SK-N-SH (cell line): ENCODE results near the gene ST6GALNAC1. TPM values are rescaled to one million over a fixed set of nuclear protein-coding genes. Genes with fewer than 3 reads are reported as not detected.
A peak's percentile ranks its signal among the peaks of the same experiment; 100 is the strongest.

Experiments used
- CTCF ChIA-PET: fragments of 300-600, 350-600 bp; formaldehyde crosslinking; extraction: SDS; loops from one replicate; lab custom pipeline; 2021; lab: Yijun Ruan, JAX
- POLR2A ChIA-PET: fragments of 350-600 bp; sonication (Branson Sonifier 250); formaldehyde crosslinking; extraction: SDS; loops from one replicate; lab custom pipeline; 2020; ENCODE audit warnings: antibody characterized with exemption, inconsistent platforms; lab: Yijun Ruan, JAX
- DNase-seq: peaks from one replicate; pipeline ENCODE4 v3.0.0; 2012
- H2AFZ ChIP-seq: fragments of 200-600 bp; sonication (generic); 2 replicates; pipeline ENCODE4 v1.8.1; 2016; ENCODE audit warnings: antibody characterized with exemption, mild to moderate bottlenecking, low read depth
- H3F3A ChIP-seq: fragments of 200-600 bp; sonication (generic); replicated peaks from 2 replicates; pipeline ENCODE3; 2016; ENCODE audit warnings: antibody characterized with exemption, mild to moderate bottlenecking; ENCODE audit not compliant: insufficient read depth
- H3K27ac ChIP-seq, 2 experiments: fragments of 200-500 bp in 1 of 2; fragments of 200-600 bp in 1 of 2; sonication (Bioruptor generic) in 1 of 2; sonication (generic), shearing (Covaris generic) in 1 of 2; 2 replicates each; pipeline versions ENCODE4 v1.5.1 to v1.6.1; 2014 to 2016; ENCODE audit warnings: low read depth in 2 of 2, inconsistent platforms in 1 of 2, low read length in 1 of 2, mild to moderate bottlenecking in 1 of 2, mixed read lengths in 1 of 2
- H3K27me3 ChIP-seq: fragments of 200-600 bp; sonication (generic), shearing (Covaris generic); 2 replicates; pipeline ENCODE4 v1.6.1; 2016; ENCODE audit warnings: mixed run types; ENCODE audit not compliant: insufficient read depth
- H3K36me3 ChIP-seq, 2 experiments: fragments of 200-500 bp in 1 of 2; fragments of 200-600 bp in 1 of 2; sonication (Bioruptor generic) in 1 of 2; sonication (generic) in 1 of 2; replicated peaks in 1 of 2; 2 replicates each; pipeline versions ENCODE3 to v1.5.1; 2014 to 2016; ENCODE audit warnings: low read length in 1 of 2, mild to moderate bottlenecking in 1 of 2; ENCODE audit not compliant: insufficient read depth in 2 of 2, control insufficient read depth in 1 of 2
- H3K4me1 ChIP-seq, 2 experiments: fragments of 200-500 bp in 1 of 2; fragments of 200-600 bp in 1 of 2; sonication (Bioruptor generic) in 1 of 2; sonication (generic), shearing (Covaris generic) in 1 of 2; 2 replicates each; pipeline versions ENCODE4 v1.5.1 to v1.6.1; 2014 to 2016; ENCODE audit warnings: low read depth in 1 of 2, low read length in 1 of 2, mixed run types in 1 of 2; ENCODE audit not compliant: insufficient read depth in 2 of 2, control insufficient read depth in 1 of 2
- H3K4me2 ChIP-seq: fragments of 200-600 bp; sonication (generic), shearing (Covaris generic); 2 replicates; pipeline ENCODE4 v1.6.1; 2017; ENCODE audit warnings: mixed run types
- H3K4me3 ChIP-seq, 2 experiments: fragments of 200-500 bp in 1 of 2; fragments of 200-600 bp in 1 of 2; sonication (Bioruptor generic) in 1 of 2; sonication (generic), shearing (Covaris generic) in 1 of 2; 2 replicates each; pipeline versions ENCODE4 v1.5.1 to v1.8.1; 2014 to 2016; ENCODE audit warnings: low read depth in 2 of 2, inconsistent platforms in 1 of 2, low read length in 1 of 2, mild to moderate bottlenecking in 1 of 2, mixed read lengths in 1 of 2, moderate library complexity in 1 of 2
- H3K79me2 ChIP-seq: fragments of 200-600 bp; sonication (generic); 2 replicates; pipeline ENCODE4 v1.8.1; 2017; ENCODE audit warnings: mild to moderate bottlenecking; ENCODE audit not compliant: insufficient read depth
- H3K9ac ChIP-seq: fragments of 200-600 bp; sonication (generic); 2 replicates; pipeline ENCODE4 v1.6.1; 2017; ENCODE audit warnings: mixed run types
- H3K9me2 ChIP-seq: fragments of 200-600 bp; sonication (generic); 2 replicates; pipeline ENCODE4 v1.6.1; 2017; ENCODE audit warnings: mixed run types
- H3K9me3 ChIP-seq: fragments of 200-600 bp; sonication (generic); 2 replicates; pipeline ENCODE4 v1.6.1; 2017; ENCODE audit warnings: mixed run types, mild to moderate bottlenecking, moderate library complexity
- H4K20me1 ChIP-seq: fragments of 200-600 bp; sonication (generic); 2 replicates; pipeline ENCODE4 v1.6.1; 2017; ENCODE audit warnings: mild to moderate bottlenecking, mixed run types; ENCODE audit not compliant: insufficient read depth
- FOSL2 ChIP-seq: IDR thresholded peaks from 2 replicates; pipeline ENCODE4 v1.4.0; 2012; ENCODE audit warnings: low read depth, mild to moderate bottlenecking, moderate library complexity, borderline replicate concordance
- MEF2A ChIP-seq: IDR thresholded peaks from 2 replicates; pipeline ENCODE4 v1.4.0; 2012; ENCODE audit warnings: low read depth, borderline replicate concordance
- RAD21 ChIP-seq: IDR thresholded peaks from 2 replicates; pipeline ENCODE4 v1.6.1; 2012; ENCODE audit warnings: mild to moderate bottlenecking, low read length
- RFX5 ChIP-seq: IDR thresholded peaks from 2 replicates; pipeline ENCODE4 v1.6.1; 2012; ENCODE audit warnings: mild to moderate bottlenecking, improper control_type of control experiment, low read length
- SMC3 ChIP-seq: IDR thresholded peaks from 2 replicates; pipeline ENCODE4 v1.6.1; 2012; ENCODE audit warnings: low read depth, low read length, improper control_type of control experiment
- WGBS: methylation state at CpG from one replicate; pipeline ENCODE4 v1.1.6; 2017; ENCODE audit warnings: low lambda C conversion rate; 5-methylcytosine and 5-hydroxymethylcytosine counted together
- polyA plus RNA-seq, 3 experiments: library from polyadenylated mRNA; depleted of rRNA; stranded (reverse); fragments of >200 nt; gene quantifications; 2 replicates each; pipeline ENCODE4 v1.2.3, GENCODE V29; 2012
- TF ChIP-seq, protein P1 (sequence below): IDR thresholded peaks from 2 replicates; pipeline ENCODE4 v1.4.0; 2012; ENCODE audit warnings: low read depth
- TF ChIP-seq, protein P2 (sequence below): fragments of 200-600 bp; sonication (generic); IDR thresholded peaks from 2 replicates; pipeline ENCODE4 v1.6.1; 2017; ENCODE audit warnings: antibody characterized with exemption, mild to moderate bottlenecking, moderate library complexity

ST6GALNAC1 gene
- polyA plus RNA-seq, 1 of the 3 experiments (the other 2 are of a cell fraction), result not detected

- peak overlapping the region in 1 of 2 experiments; percentile 84; a peak in 1 of 4 replicates for H3K27ac ChIP-seq
- H3K27me3 ChIP-seq, result no peaks in the 10 kb centered on the region
- H2AFZ ChIP-seq, result peak overlapping the region; percentile 87; the same call in 1 of the 2 replicates
- ChIA-PET CTCF (interaction anchor here (1.3 to 4.2 kb wide), 7 partner anchors 11 to 147 kb away, joined by 4 to 42 read pairs (median 10); no protein-coding TSS in a partner anchor), POLR2A (interaction anchor here (0.6 to 1.6 kb wide), 6 partner anchors 8 to 114 kb away, joined by 3 to 11 read pairs (median 4); no protein-coding TSS in a partner anchor)
- WGBS, result 90% methylated on average over 9 of the region's 9 CpGs
- peaks cover 0 to 33% of the 10 kb centered on the region in 2 experiments; a peak in 2 of 4 replicates for H3K4me1 ChIP-seq
- no peaks in the 10 kb centered on the region for H4K20me1 ChIP-seq
- no peak overlapping the region for H3K4me2 ChIP-seq
- no peak for DNase-seq
- peaks cover 0 to 8% of the 10 kb centered on the region in 2 experiments for H3K36me3 ChIP-seq
- H3K9me3 ChIP-seq, result no peaks in the 10 kb centered on the region
- H3K79me2 ChIP-seq, result no peaks in the 10 kb centered on the region
- H3K9me2 ChIP-seq, result no peaks in the 10 kb centered on the region
- no peak overlapping the region for H3K9ac ChIP-seq
- TF ChIP-seq, protein P1, sequence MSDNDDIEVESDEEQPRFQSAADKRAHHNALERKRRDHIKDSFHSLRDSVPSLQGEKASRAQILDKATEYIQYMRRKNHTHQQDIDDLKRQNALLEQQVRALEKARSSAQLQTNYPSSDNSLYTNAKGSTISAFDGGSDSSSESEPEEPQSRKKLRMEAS, result no peak
- TF ChIP-seq FOSL2, result no peak
- H3K4me3 ChIP-seq, result no peak overlapping the region
- H3F3A ChIP-seq, result peaks cover 6% of the 10 kb centered on the region
Observed at GRCh38 chr17:76670718-76671122, 27.2 kb upstream of the ST6GALNAC1 start.

DNA sequence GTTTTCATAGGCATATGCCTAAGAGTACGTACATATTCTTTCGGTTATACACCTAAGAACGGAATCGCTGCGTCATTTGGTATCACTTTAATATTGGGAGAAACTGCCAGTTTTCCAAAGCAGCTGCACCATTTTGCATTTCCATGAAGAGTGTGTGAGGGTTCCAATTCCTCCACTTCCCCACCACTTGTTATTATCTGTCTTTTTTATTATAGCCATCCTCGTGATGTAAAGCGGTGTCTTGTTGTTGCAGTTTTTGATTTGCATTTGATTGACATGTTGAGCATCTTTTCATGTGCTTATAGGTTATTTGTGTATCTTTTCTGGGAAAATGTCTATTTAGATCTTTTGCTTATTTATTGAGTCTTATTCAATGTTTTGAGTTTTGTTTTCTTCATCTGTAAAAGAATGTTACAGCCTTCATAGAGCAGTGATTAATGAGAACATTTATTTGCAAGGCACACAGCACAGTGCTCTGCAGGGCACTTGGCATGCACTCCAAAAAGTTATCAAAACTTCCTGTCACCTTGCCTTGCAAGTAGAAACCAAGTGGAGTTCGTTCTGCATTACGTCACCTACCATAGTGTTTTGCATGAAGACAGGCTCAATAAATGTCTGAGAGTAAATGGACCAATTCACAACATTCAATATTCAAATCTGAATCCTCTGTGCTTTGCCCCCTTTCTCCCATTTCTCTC is 26.6 kb upstream of the ST6GALNAC1 start:
- ChIA-PET POLR2A (no interaction called here), CTCF (interaction anchor here (0.7 to 4.2 kb wide), 5 partner anchors 11 to 112 kb away, joined by 3 to 42 read pairs (median 3); no protein-coding TSS in a partner anchor)
- H3K9ac ChIP-seq, result no peak overlapping the region
- DNase-seq, result no peak
- H3K9me3 ChIP-seq, result no peaks in the 10 kb centered on the region
- WGBS, result 96% methylated on average over 9 of the region's 9 CpGs
- no peak overlapping the region for H3K4me3 ChIP-seq
- no peak for TF ChIP-seq RFX5
- TF ChIP-seq, protein P1, result no peak
- TF ChIP-seq RAD21, result no peak
- TF ChIP-seq, protein P2, sequence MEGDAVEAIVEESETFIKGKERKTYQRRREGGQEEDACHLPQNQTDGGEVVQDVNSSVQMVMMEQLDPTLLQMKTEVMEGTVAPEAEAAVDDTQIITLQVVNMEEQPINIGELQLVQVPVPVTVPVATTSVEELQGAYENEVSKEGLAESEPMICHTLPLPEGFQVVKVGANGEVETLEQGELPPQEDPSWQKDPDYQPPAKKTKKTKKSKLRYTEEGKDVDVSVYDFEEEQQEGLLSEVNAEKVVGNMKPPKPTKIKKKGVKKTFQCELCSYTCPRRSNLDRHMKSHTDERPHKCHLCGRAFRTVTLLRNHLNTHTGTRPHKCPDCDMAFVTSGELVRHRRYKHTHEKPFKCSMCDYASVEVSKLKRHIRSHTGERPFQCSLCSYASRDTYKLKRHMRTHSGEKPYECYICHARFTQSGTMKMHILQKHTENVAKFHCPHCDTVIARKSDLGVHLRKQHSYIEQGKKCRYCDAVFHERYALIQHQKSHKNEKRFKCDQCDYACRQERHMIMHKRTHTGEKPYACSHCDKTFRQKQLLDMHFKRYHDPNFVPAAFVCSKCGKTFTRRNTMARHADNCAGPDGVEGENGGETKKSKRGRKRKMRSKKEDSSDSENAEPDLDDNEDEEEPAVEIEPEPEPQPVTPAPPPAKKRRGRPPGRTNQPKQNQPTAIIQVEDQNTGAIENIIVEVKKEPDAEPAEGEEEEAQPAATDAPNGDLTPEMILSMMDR, result no peak
- no peak for TF ChIP-seq SMC3
- no peak for TF ChIP-seq MEF2A
- no peaks in the 10 kb centered on the region for H3K9me2 ChIP-seq
- no peaks in the 10 kb centered on the region for H3K27me3 ChIP-seq
- peaks cover 0 to 5% of the 10 kb centered on the region in 2 experiments for H3K36me3 ChIP-seq
- H3K4me2 ChIP-seq, result no peak overlapping the region
- no peaks in the 10 kb centered on the region for H3K79me2 ChIP-seq
- H3K27ac ChIP-seq, result no peak overlapping the region
- H2AFZ ChIP-seq, result peak overlapping the region; percentile 87; the same call in 1 of the 2 replicates
- H4K20me1 ChIP-seq, result no peaks in the 10 kb centered on the region
- peaks cover under 1% of the 10 kb centered on the region for H3F3A ChIP-seq
- H3K4me1 ChIP-seq, result peaks cover 0 to 33% of the 10 kb centered on the region in 2 experiments; a peak in 2 of 4 replicates
